ENCODE results near the gene CRYBA2. TPM values are rescaled to one million over a fixed set of nuclear protein-coding genes. Genes with fewer than 3 reads are reported as not detected.

Gene CRYBA2
- total and polyA plus RNA-seq, 9 of the 15 experiments (the other 6 are each of a cell fraction or from before 2014, with no cell fraction given): 0.11 to 1.8 (median 0.62) TPM; not detected in 5

DNA sequence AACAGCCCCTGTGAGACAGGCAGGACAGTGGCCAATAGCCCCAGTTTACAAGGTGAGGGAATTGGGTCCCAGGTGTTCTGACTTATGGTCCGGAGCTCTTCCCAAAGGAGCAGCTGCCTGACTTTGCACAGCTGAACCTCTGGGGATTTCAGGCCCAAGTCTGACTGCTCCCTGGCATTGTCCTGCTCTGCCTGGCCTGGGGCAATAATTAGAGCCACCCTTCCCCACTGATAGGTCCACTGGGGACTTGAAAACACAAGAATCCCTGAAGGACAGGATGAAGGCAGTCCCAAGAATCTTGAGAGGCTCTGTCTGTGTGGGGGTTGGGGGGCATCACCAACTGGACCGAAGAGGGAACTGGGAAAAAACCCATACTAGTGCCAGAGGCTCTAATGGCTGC is 4.6 kb downstream of the CRYBA2 start (continued):
- TF ChIP-seq, protein P1, sequence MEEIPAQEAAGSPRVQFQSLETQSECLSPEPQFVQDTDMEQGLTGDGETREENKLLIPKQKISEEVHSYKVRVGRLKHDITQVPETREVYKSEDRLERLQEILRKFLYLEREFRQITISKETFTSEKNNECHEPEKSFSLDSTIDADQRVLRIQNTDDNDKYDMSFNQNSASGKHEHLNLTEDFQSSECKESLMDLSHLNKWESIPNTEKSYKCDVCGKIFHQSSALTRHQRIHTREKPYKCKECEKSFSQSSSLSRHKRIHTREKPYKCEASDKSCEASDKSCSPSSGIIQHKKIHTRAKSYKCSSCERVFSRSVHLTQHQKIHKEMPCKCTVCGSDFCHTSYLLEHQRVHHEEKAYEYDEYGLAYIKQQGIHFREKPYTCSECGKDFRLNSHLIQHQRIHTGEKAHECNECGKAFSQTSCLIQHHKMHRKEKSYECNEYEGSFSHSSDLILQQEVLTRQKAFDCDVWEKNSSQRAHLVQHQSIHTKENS (CRISPR knock-in tag; IDR thresholded peaks at IDR 0.05): no peak
- TF ChIP-seq DACH1 (IDR thresholded peaks at IDR 0.05; ENCODE audit: partially characterized antibody): no peak

GRCh38 chr2:218988164-218988563 is 5.1 kb downstream of the CRYBA2 start:
- FAIRE-seq (no peak), ATAC-seq (no peak), DNase-seq (ENCODE audit: extremely low read depth in 1 of 4, low spot score in 3 of 4) (no peak)
- Histone ChIP-seq H3K4me2 (ENCODE audit: insufficient read depth, low read length) (no peak overlapping the region), H3K9me1 (ENCODE audit: control insufficient read depth, insufficient read depth, low read length) (no peaks in the 10 kb centered on the region), H3K9ac (ENCODE audit: insufficient read depth in 1 of 2, low read depth in 2 of 2, low read length in 2 of 2) (no peak overlapping the region), H2AFZ (ENCODE audit: low read depth, low read length) (no peak overlapping the region), H3K27me3 (ENCODE audit: control insufficient read depth in 2 of 2, insufficient read depth in 2 of 2, low read length in 2 of 2) (peaks cover 0 to 30% of the 10 kb centered on the region in 2 experiments; a peak in 2 of 5 replicates), H3K4me1 (replicated peaks in 1 of 2; ENCODE audit: control insufficient read depth in 2 of 2, insufficient read depth in 2 of 2, low read length in 2 of 2) (peaks cover 3 to 24% of the 10 kb centered on the region in 2 experiments; a peak in 2 of 5 replicates), H3K27ac (ENCODE audit: extremely low read depth, low read depth, low read length) (no peak overlapping the region), H3K9me3 (replicated peaks; ENCODE audit: control insufficient read depth, insufficient read depth, low read depth, low read length) (no peaks in the 10 kb centered on the region), H3K4me3 (no peak overlapping the region), H3K36me3 (ENCODE audit: control insufficient read depth, insufficient read depth, low read length) (no peaks in the 10 kb centered on the region), H4K20me1 (replicated peaks; ENCODE audit: control insufficient read depth, insufficient read depth, low read length) (no peaks in the 10 kb centered on the region), H3K79me2 (ENCODE audit: control insufficient read depth, insufficient read depth, low read length) (no peaks in the 10 kb centered on the region)
- CTCF ChIA-PET (ENCODE audit: low intra/inter-chr PET ratio): no interaction called here
- POLR2A ChIA-PET: interaction anchor here (0.7 kb wide), 1 partner anchor 231 kb away, joined by 5 read pairs; the partner anchor contains the start of gene ABCB6
- 0% methylated on average over 3 of the region's 3 CpGs for WGBS (ENCODE audit: insufficient coverage, low coverage, missing lambda C conversion rate)
- BruUV-seq (replicated peaks): no TSS peak
- intact Hi-C loops (cut with micrococcal nuclease): no loop called here
- in situ Hi-C loops (cut with MboI): no loop called here
- TF ChIP-seq PHF20 (IDR thresholded peaks at IDR 0.05; ENCODE audit: partially characterized antibody) (no peak), RAD21 (CRISPR knock-in tag; conservative IDR thresholded peaks at IDR 0.05 in 1 of 2, IDR thresholded peaks at IDR 0.05 in 1 of 2) (no peak), EZH2 (IDR thresholded peaks at IDR 0.05; ENCODE audit: borderline replicate concordance, low read depth, low read length) (no peak), CREM (IDR thresholded peaks at IDR 0.05; ENCODE audit: low read depth) (no peak), ZNF277 (CRISPR knock-in tag; IDR thresholded peaks at IDR 0.05; ENCODE audit: borderline replicate concordance) (no peak), BRD9 (IDR thresholded peaks at IDR 0.05; ENCODE audit: low read depth, partially characterized antibody) (no peak), MEF2A (IDR thresholded peaks at IDR 0.05; ENCODE audit: control insufficient read depth, low read depth, low read length) (no peak), HBP1 (CRISPR knock-in tag; IDR thresholded peaks at IDR 0.05) (no peak), ELF4 (CRISPR knock-in tag; IDR thresholded peaks at IDR 0.05) (no peak), BMI1 (IDR thresholded peaks at IDR 0.05; ENCODE audit: low read length) (no peak), ETS2 (tag; IDR thresholded peaks at IDR 0.05; ENCODE audit: borderline replicate concordance, poor library complexity, severe bottlenecking) (no peak), CHD2 (IDR thresholded peaks at IDR 0.05; ENCODE audit: low read depth, low read length) (no peak)

All from K562 (cell line).